ENCODE data around the gene PRADC1. TPM values are rescaled to one million over a fixed set of nuclear protein-coding genes. Genes with fewer than 3 reads are reported as not detected.
"Not testable (repeated sequence)": the region's sequence is repeated elsewhere in the genome, so short reads cannot be mapped to it uniquely, and the experiment has no call there.

Gene PRADC1
- total and polyA plus RNA-seq, 3 experiments from 2014 or later: 21.1 to 27.2 (median 24.9) TPM

- CTCF ChIA-PET: not testable (repeated sequence)
- H3K36me3 Mint-ChIP-seq: peaks cover 0 to 58% (median 7%) of the 10 kb centered on the region in 3 donors
These were observed 29.8 kb upstream of the PRADC1 start for GRCh38 chr2:73262691-73263429.

GRCh38 chr2:73262108-73262651, 29.1 kb upstream of the PRADC1 start:
- Histone ChIP-seq H3K4me1 (ENCODE audit: insufficient read depth, low read length) (no peaks in the 10 kb centered on the region), H3K27ac (ENCODE audit: low read depth, low read length) (no peak overlapping the region), H3K9me3 (ENCODE audit: low read length) (no peaks in the 10 kb centered on the region), H3K27me3 (ENCODE audit: insufficient read depth, low read length, poor library complexity, severe bottlenecking) (no peaks in the 10 kb centered on the region), H3K4me3 (ENCODE audit: low read length) (no peak overlapping the region), H3K36me3 (ENCODE audit: insufficient read depth, low read length) (no peaks in the 10 kb centered on the region)
- Mint-ChIP-seq H3K9me3 (no peaks in the 10 kb centered on the region), H3K4me1 (peaks cover 4 to 15% (median 5%) of the 10 kb centered on the region in 3 donors), H3K36me3 (peaks cover 0 to 57% (median 7%) of the 10 kb centered on the region in 3 donors), H3K27ac (no peak overlapping the region), H3K27me3 (no peaks in the 10 kb centered on the region), H3K4me3 (no peak overlapping the region)
- ChIA-PET POLR2A (no interaction called here), CTCF (no interaction called here)
- no peak for DNase-seq

More at GRCh38 chr2:73262691-73263429, 29.8 kb upstream of the PRADC1 start:
- H3K27me3 ChIP-seq (ENCODE audit: insufficient read depth, low read length, poor library complexity, severe bottlenecking); H3K4me1 ChIP-seq (ENCODE audit: insufficient read depth, low read length); H3K27me3 Mint-ChIP-seq; H3K9me3 ChIP-seq (ENCODE audit: low read length); H3K4me3 ChIP-seq (ENCODE audit: low read length); POLR2A ChIA-PET; H3K27ac ChIP-seq (ENCODE audit: low read depth, low read length); H3K36me3 ChIP-seq (ENCODE audit: insufficient read depth, low read length); H3K4me3 Mint-ChIP-seq; DNase-seq; H3K9me3 Mint-ChIP-seq: not testable (repeated sequence)
- Mint-ChIP-seq H3K27ac (peak overlapping the region in 1 of 8 donors; percentile 14), H3K4me1 (peaks cover 7 to 15% (median 12%) of the 10 kb centered on the region in 3 donors)

- Histone ChIP-seq H3K27me3 (ENCODE audit: insufficient read depth, low read length, poor library complexity, severe bottlenecking) (no peaks in the 10 kb centered on the region), H3K4me3 (ENCODE audit: low read length) (no peak overlapping the region), H3K36me3 (ENCODE audit: insufficient read depth, low read length) (no peaks in the 10 kb centered on the region), H3K27ac (ENCODE audit: low read depth, low read length) (no peak overlapping the region), H3K9me3 (ENCODE audit: low read length) (no peaks in the 10 kb centered on the region), H3K4me1 (ENCODE audit: insufficient read depth, low read length) (no peaks in the 10 kb centered on the region)
- Mint-ChIP-seq H3K27ac (no peak overlapping the region), H3K4me3 (no peak overlapping the region), H3K27me3 (peaks cover 0 to 1% of the 10 kb centered on the region in 2 donors), H3K36me3 (peaks cover 0 to 51% (median 4%) of the 10 kb centered on the region in 3 donors), H3K9me3 (no peaks in the 10 kb centered on the region), H3K4me1 (peaks cover 0 to 15% (median 2%) of the 10 kb centered on the region in 3 donors)
- DNase-seq: no peak
- POLR2A ChIA-PET: no interaction called here
- CTCF ChIA-PET: no interaction called here
These were observed 27.4 kb upstream of the PRADC1 start for GRCh38 chr2:73260338-73260984.

GRCh38 chr2:73259704-73260337, 26.8 kb upstream of the PRADC1 start:
- Mint-ChIP-seq H3K27ac (peak overlapping the region in 1 of 8 donors; percentile 94), H3K4me3 (no peak overlapping the region), H3K27me3 (peaks cover 0 to 2% of the 10 kb centered on the region in 2 donors), H3K9me3 (no peaks in the 10 kb centered on the region), H3K36me3 (peaks cover 0 to 51% (median 4%) of the 10 kb centered on the region in 3 donors), H3K4me1 (peaks cover 0 to 15% (median 2%) of the 10 kb centered on the region in 3 donors)
- Histone ChIP-seq H3K4me1 (ENCODE audit: insufficient read depth, low read length) (no peaks in the 10 kb centered on the region), H3K4me3 (ENCODE audit: low read length) (no peak overlapping the region), H3K27me3 (ENCODE audit: insufficient read depth, low read length, poor library complexity, severe bottlenecking) (no peaks in the 10 kb centered on the region), H3K27ac (ENCODE audit: low read depth, low read length) (no peak overlapping the region), H3K36me3 (ENCODE audit: insufficient read depth, low read length) (no peaks in the 10 kb centered on the region), H3K9me3 (ENCODE audit: low read length) (no peaks in the 10 kb centered on the region)
- POLR2A ChIA-PET: no interaction called here
- CTCF ChIA-PET: interaction anchor here (2.0 kb wide), 1 partner anchor 24 kb away, joined by 5 read pairs; no protein-coding TSS in a partner anchor
- no peak for DNase-seq

GRCh38 chr2:73259276-73259675, 26.2 kb upstream of the PRADC1 start:
- Histone ChIP-seq H3K27ac (ENCODE audit: low read depth, low read length) (no peak overlapping the region), H3K4me1 (ENCODE audit: insufficient read depth, low read length) (no peaks in the 10 kb centered on the region), H3K4me3 (ENCODE audit: low read length) (no peak overlapping the region), H3K9me3 (ENCODE audit: low read length) (no peaks in the 10 kb centered on the region), H3K27me3 (ENCODE audit: insufficient read depth, low read length, poor library complexity, severe bottlenecking) (no peaks in the 10 kb centered on the region), H3K36me3 (ENCODE audit: insufficient read depth, low read length) (peaks cover 2% of the 10 kb centered on the region)
- DNase-seq: no peak
- Mint-ChIP-seq H3K9me3 (no peaks in the 10 kb centered on the region), H3K36me3 (peaks cover 0 to 50% (median 4%) of the 10 kb centered on the region in 3 donors), H3K4me3 (no peak overlapping the region), H3K27ac (no peak overlapping the region), H3K4me1 (peaks cover 0 to 15% (median 2%) of the 10 kb centered on the region in 3 donors), H3K27me3 (peaks cover 0 to 2% of the 10 kb centered on the region in 2 donors)
- ChIA-PET CTCF (interaction anchor here (2.0 kb wide), 1 partner anchor 23 kb away, joined by 5 read pairs; no protein-coding TSS in a partner anchor), POLR2A (no interaction called here)

GRCh38 chr2:73258913-73259215, 25.8 kb upstream of the PRADC1 start:
- Mint-ChIP-seq H3K4me1 (peaks cover 0 to 15% (median 2%) of the 10 kb centered on the region in 3 donors), H3K27me3 (peaks cover 0 to 2% of the 10 kb centered on the region in 2 donors), H3K27ac (peak overlapping the region in 1 of 8 donors; percentile 66), H3K36me3 (peaks cover 0 to 50% (median 4%) of the 10 kb centered on the region in 3 donors), H3K4me3 (no peak overlapping the region), H3K9me3 (no peaks in the 10 kb centered on the region)
- no peak overlapping the region for H3K4me3 ChIP-seq (ENCODE audit: low read length)
- no peaks in the 10 kb centered on the region for H3K4me1 ChIP-seq (ENCODE audit: insufficient read depth, low read length)
- H3K27me3 ChIP-seq (ENCODE audit: insufficient read depth, low read length, poor library complexity, severe bottlenecking): no peaks in the 10 kb centered on the region
- H3K9me3 ChIP-seq (ENCODE audit: low read length): no peaks in the 10 kb centered on the region
- ChIA-PET CTCF (interaction anchor here (2.0 kb wide), 1 partner anchor 23 kb away, joined by 5 read pairs; no protein-coding TSS in a partner anchor), POLR2A (no interaction called here)
- H3K27ac ChIP-seq (ENCODE audit: low read depth, low read length): no peak overlapping the region
- peaks cover 6% of the 10 kb centered on the region for H3K36me3 ChIP-seq (ENCODE audit: insufficient read depth, low read length)
- no peak for DNase-seq

- ChIA-PET CTCF (interaction anchor here (1.0 to 2.0 kb wide), 3 partner anchors 10 to 22 kb away, joined by 3 to 5 read pairs (median 4); no protein-coding TSS in a partner anchor), POLR2A (interaction anchor here (0.8 kb wide), 1 partner anchor 13 kb away, joined by 3 read pairs; no protein-coding TSS in a partner anchor)
- no peaks in the 10 kb centered on the region for H3K4me1 ChIP-seq (ENCODE audit: insufficient read depth, low read length)
- H3K4me1 Mint-ChIP-seq: peaks cover 0 to 15% (median 2%) of the 10 kb centered on the region in 3 donors
- H3K27me3 ChIP-seq (ENCODE audit: insufficient read depth, low read length, poor library complexity, severe bottlenecking): no peaks in the 10 kb centered on the region
- no peak overlapping the region for H3K4me3 ChIP-seq (ENCODE audit: low read length)
- peaks cover 0 to 2% of the 10 kb centered on the region in 2 donors for H3K27me3 Mint-ChIP-seq
- peaks cover 9% of the 10 kb centered on the region for H3K36me3 ChIP-seq (ENCODE audit: insufficient read depth, low read length)
- no peak overlapping the region for H3K27ac Mint-ChIP-seq
- DNase-seq: no peak
- H3K9me3 ChIP-seq (ENCODE audit: low read length): no peaks in the 10 kb centered on the region
- H3K36me3 Mint-ChIP-seq: peaks cover 0 to 50% (median 4%) of the 10 kb centered on the region in 3 donors
- no peak overlapping the region for H3K4me3 Mint-ChIP-seq
- H3K9me3 Mint-ChIP-seq: no peaks in the 10 kb centered on the region
- H3K27ac ChIP-seq (ENCODE audit: low read depth, low read length): no peak overlapping the region
These were observed 25.3 kb upstream of the PRADC1 start for GRCh38 chr2:73258186-73258912.
